NOMO-1 treated with dmso at 0.1 percent for 144 hours (cell line): ENCODE measurements around the gene CEP63.
"Not testable (repeated sequence)": the region's sequence is repeated elsewhere in the genome, so short reads cannot be mapped to it uniquely, and the experiment has no call there.

Experiments used
- DNase-seq: peaks from one replicate; lab custom pipeline; 2025; ENCODE audit not compliant: unreplicated experiment; lab: John Stamatoyannopoulos, UW

The CEP63 gene

GRCh38 chr3:134505485-134505884, 19.6 kb downstream of the CEP63 start:
- no peak for DNase-seq

- no peak for DNase-seq
Measured at GRCh38 chr3:134511500-134511899, 25.6 kb downstream of the CEP63 start.

- no peak for DNase-seq
Measured at GRCh38 chr3:134516905-134517304, 31.0 kb downstream of the CEP63 start.

GRCh38 chr3:134517791-134518190, 31.9 kb downstream of the CEP63 start:
- no peak for DNase-seq

- no peak for DNase-seq
Measured at GRCh38 chr3:134522541-134522940, 36.7 kb downstream of the CEP63 start.

GRCh38 chr3:134525293-134525692, 39.4 kb downstream of the CEP63 start:
- no peak for DNase-seq

- DNase-seq = no peak
Measured at GRCh38 chr3:134526319-134526718, 40.5 kb downstream of the CEP63 start.

- DNase-seq = no peak
Measured at GRCh38 chr3:134527037-134527436, 41.2 kb downstream of the CEP63 start.

- DNase-seq = no peak
Measured at GRCh38 chr3:134527538-134528186, 41.8 kb downstream of the CEP63 start.

- DNase-seq = no peak
Measured at GRCh38 chr3:134533493-134533892, 47.6 kb downstream of the CEP63 start.

GRCh38 chr3:134535186-134535970, 49.5 kb downstream of the CEP63 start:
- DNase-seq = no peak

GRCh38 chr3:134536781-134537180, 50.9 kb downstream of the CEP63 start:
- DNase-seq = no peak

GRCh38 chr3:134542287-134542958, 56.6 kb downstream of the CEP63 start:
- DNase-seq = no peak

GRCh38 chr3:134543113-134543512, 57.3 kb downstream of the CEP63 start:
- DNase-seq = peak; percentile 86

GRCh38 chr3:134544316-134544715, 58.5 kb downstream of the CEP63 start:
- peak; percentile 62 for DNase-seq

- not testable (repeated sequence) for DNase-seq
Measured at GRCh38 chr3:134544783-134545182, 58.9 kb downstream of the CEP63 start.

- DNase-seq = no peak
Measured at GRCh38 chr3:134545818-134546217, 60.0 kb downstream of the CEP63 start.

GRCh38 chr3:134552784-134553183, 66.9 kb downstream of the CEP63 start:
- DNase-seq = no peak

- no peak for DNase-seq
Measured at GRCh38 chr3:134559591-134559990, 73.7 kb downstream of the CEP63 start.

- no peak for DNase-seq
Measured at GRCh38 chr3:134562055-134562454, 76.2 kb downstream of the CEP63 start.

GRCh38 chr3:134563601-134564000, 77.7 kb downstream of the CEP63 start:
- no peak for DNase-seq

GRCh38 chr3:134564991-134565390, 79.1 kb downstream of the CEP63 start:
- no peak for DNase-seq
